ENCODE data around the gene HOXC11.

The HOXC11 gene

GRCh38 chr12:53985994-53986685, 13.2 kb downstream of the HOXC11 start:
- no peak for DNase-seq

- DNase-seq: no peak
These were observed 14.0 kb downstream of the HOXC11 start for GRCh38 chr12:53986686-53987483.

DNA sequence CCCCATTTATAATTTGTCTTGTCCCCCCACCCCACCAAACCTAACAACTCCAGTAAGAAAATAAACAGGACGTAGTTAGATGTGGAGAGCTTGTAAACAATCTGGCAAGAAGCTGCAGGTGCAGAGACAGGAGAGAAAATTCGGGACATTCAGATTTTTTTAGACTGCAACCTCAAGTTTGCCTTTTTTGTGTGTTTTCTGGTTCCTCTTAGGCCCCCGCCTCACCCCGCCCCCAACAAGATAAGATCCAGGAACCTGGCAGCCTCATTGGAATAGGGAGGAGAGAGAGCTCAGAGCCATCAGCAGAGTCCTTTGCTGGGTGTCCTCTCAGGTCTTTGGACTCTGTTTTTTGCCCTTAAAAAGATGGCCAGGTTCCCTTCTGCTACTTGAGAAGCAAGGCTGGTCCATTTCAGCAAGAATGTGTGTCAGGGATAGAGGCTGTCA, 14.9 kb downstream of the HOXC11 start:
- no peak for DNase-seq

- no peak for DNase-seq
These were observed 15.8 kb downstream of the HOXC11 start for GRCh38 chr12:53988541-53989226.

- no peak for DNase-seq
These were observed 16.5 kb downstream of the HOXC11 start for GRCh38 chr12:53989227-53990113.

DNA sequence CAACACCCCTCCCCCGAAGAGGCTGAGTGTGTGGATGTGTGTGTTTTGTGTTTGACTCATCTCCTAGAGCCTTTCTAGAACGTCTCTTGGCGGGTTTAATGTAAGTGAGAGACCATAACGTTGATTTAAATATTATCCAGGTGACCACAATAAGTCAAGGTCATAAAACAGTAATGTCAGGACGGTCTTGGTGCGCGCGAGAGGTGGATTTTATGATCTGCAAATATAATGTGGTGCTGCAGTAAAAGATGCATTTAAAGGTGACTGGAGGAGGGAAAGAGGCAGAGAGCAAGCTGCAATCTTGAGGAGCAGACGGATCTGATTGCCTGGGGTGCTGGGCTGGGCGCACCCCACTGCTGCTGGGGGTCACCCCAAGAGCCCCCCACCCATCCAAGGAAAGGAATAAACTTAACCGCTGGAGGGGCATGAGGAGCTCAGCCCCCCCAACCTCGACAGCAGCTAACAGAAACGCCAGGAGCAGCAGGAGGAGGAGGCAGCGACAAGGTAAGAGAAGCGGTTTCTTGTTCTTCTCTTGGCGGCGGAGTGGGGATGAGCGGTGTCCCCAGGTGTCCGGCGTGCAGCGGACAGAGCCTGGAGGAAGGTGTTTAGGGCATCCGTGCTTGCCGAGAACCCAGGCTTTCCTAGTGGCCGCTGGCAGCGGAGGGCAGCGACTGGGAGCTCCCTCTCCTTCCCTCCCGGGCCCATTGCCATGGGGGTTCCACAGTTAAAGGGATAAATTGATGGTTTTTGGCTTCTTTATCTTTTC, 17.6 kb downstream of the HOXC11 start:
- no peak for DNase-seq

GRCh38 chr12:53991077-53991460, 18.1 kb downstream of the HOXC11 start:
- no peak for DNase-seq

- DNase-seq: no peak
These were observed 19.5 kb downstream of the HOXC11 start for GRCh38 chr12:53992377-53992889.

DNA sequence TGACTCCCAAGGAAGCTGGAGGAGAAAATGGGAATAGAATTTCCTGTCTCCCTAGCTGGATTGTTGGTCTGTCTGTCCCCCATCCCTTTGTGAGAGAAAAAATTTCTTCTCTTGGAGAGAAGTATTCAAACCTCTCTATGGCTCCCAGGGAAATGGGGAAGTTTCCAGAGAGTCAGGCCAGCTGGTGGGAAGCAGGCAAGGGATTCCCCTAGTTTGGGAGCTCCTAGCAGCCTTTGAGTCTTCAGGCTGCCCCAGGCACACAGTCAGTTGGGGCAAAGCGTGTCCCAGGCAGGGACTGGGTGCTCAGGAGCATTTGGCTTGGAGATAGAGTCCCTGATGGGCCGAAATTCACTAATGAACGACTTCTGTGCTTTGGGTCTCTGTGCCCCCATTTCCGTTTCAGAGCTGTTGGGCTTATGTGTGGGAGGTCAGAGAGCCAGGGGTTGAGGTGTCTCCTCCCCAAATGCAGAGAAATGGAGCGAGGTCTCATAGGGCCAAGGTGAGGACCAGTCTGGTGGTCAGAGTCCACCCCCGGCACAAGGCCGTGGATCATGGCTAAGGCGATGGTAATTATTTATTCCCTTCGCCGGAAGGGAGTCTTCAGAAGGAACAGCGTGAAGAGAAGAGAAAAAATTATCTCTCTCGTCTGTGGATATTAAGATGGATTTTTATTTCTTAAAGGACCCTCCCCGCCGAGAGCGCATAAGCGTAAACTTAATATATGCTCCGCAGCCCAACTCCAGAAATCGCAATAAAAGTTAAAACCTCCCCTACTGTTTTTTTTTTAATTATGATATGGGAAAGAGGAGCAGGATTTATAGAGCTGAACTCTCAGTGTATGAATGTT, 20.5 kb downstream of the HOXC11 start:
- DNase-seq: no peak

DNA sequence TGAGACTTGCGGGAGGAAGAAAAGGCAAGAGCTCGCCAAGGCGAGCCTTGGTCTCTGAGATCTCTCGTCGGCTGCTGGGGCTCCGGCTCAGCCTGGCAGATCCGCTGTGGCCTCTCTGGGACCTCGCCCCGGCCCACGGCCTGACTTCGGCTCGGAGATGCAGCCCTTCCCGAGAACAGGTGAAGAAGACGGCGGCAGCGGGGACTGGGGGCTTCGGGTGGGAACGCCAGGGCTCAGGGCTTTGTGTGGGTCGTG, 21.0 kb downstream of the HOXC11 start:
- no peak for DNase-seq

DNA sequence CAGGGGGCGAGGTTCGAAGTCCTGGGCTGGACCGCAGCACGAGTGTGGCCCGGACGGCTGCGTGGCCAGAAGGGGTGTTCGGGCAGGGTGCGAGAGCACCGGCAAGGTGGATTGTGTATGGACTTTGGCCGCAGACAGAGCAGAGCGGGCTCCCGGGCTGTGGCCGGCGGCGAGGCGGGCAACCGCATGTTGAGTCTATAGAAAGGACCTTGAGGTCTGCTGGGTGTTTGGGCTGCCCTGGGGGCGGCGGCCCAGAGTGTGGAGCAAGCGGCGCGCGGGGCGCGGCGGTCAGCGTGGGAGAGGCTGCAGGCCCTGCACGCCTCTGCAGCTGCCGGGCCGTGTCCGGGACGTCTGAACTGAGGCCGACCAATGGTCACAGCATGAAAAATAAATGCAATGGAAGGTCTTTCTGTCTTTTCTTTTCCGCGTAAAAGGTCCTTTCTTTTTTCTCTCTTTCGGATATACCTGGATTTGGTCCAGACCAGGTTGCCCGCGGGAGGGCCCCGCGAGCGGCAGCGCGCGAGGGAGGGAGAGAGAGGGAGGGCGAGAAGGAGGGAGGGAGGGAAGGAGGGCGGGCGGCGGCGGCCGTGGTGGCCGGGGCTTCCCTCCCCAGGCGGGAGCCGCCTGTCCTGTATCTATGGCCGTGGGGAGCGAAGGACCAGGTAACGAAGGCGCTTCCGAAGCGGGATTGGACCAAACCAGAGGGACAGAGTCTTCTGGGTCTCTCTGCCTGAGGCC, 21.5 kb downstream of the HOXC11 start:
- no peak for DNase-seq

GRCh38 chr12:53995002-53995377, 22.1 kb downstream of the HOXC11 start:
- DNase-seq: no peak

DNA sequence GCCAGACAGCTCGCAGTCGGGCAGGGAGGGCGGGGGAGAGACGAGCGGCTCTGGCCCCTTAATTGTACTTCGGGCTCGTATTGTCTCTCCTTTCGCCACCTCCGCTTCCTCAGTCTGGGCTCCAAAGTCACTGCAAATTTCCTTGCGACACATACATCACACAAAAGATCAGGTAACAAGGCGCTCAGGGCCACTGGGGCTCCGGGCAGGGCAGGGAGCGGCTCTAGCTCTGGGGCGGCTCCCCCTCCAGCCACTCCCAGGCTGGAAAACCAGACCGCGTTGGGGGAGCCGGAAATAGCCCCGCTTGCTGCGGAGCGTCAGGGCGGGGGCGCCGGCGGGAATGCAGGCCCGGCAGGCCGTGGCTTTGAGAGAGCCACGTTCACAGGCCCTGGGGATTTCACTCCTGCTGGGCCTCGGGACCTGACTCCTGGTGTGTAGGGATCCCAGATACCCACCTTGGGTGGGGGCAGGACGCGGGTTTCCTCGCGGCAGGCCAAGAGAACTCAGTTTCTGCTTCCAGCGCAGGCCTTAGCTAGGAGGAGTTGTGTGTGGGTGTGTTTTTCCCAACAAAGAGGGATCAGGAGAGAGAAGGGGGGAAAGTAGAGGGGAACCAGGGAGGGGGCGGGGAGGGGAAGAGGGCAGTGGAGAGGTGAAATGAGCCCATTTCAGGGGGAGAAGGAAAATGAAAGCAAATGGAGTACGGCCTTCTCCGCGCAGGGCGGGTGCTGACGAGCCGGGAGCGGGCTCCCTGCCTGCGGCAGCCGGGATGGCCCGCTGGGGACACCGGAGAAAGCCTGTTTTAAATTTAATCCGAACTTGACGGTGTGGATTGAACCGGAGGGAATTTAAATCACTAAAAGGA, 22.7 kb downstream of the HOXC11 start:
- no peak for DNase-seq

DNA sequence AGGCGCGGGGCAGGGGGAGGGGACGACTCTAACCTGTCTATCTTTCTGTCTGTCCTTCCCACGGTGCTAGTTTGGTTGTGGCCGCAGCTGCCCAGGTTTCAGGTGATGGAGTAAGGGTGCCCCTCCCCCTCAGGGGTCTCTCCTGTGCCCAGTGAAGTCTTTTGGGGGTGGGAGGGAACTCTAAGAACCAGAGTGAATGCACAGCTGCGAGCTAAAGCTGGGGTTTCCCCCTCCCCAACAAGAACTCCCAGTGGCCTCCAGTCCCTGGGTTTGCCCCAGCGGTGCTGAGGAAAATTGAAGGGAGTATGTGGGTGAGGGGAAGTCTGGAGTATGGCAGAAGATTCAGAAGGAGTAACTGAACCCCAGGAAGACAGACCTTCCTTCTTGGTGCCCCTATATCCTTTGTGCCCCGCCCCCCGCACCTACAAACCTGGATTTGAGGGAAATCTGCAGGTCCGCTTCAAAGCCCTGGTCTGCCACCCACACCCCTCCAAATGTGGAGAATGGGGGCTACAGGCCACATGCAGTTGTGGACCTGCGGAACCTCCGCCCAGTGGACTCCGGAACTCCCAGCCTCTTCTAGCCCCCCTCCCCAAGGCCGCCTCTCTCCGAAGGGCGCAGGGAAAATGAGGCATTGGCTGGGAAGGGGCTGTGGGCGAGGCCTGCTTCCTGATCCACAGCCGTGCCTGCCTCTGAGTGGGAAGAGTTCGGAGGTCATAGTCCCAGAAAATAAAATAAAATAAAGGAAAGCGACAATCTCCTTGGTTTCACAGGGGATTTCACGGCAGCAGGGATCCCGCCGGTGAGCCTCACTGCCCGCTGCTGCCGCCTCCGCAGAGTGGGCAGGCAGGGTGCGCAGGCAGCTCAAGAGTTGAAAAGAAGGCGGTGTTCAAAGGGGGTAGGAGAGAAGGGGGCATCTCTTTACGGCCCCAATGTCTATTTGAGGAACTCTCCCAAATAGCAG, 23.6 kb downstream of the HOXC11 start:
- no peak for DNase-seq

DNA sequence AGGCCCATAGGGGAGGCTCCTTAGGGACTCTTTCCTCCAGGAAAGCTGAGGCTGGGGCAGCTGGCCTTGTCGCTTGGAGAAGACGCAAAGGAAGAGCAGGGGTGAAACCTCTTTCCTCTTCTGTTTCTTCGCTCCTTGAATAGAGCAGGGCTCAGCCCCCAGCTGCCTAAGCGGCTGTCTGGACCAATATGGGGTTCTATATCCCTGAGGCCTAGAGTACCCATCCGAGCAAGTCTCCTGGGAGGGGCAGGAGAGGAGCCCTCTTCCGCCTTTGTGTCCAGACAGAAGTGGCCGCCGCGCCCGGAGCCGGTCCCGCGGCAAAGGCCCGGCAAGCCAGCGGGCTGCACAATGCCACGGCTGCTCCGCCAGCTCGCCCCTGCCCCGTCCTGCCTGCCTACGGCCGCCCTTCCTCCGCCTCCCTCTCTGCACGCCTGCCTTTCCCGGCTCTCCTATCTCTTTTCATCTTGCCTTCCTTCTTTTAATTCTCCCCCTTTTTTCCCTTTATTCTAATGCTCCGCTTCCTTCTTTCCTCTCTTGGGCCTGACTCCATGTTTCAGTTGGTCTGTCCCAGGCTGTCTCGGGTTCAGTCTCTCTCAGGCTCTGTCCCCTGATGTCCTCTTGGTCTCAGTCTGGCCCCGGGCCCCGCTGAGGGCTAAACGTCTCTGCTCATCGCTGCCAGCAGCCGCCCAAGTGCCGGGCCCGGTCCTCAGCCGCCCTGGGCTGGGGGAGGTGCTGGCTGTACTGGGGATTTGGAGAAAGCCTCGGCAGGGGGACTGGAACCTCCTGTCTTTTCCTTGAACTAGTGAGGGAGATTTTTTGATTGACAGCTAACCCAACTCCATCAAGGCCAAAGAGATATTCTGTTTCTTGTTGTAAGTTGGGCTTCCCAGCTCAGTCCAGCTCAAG, 24.5 kb downstream of the HOXC11 start:
- no peak for DNase-seq

- DNase-seq: no peak
These were observed 25.4 kb downstream of the HOXC11 start for GRCh38 chr12:53998110-53998899.

Data from CD4-positive, alpha-beta T cell treated with Interleukin-21 for 1 hour (primary cell).